Neural progenitor cell (in vitro differentiated cells): ENCODE data around the gene AP2A1. TPM values are rescaled to one million over a fixed set of nuclear protein-coding genes. Genes with fewer than 3 reads are reported as not detected.

Experiments used
- DNase-seq: peaks from one replicate; pipeline ENCODE4 v3.0.0-alpha.2; 2016; ENCODE audit warnings: low spot score
- H2AFZ ChIP-seq: fragments of 200-600 bp; sonication (generic); replicated peaks from 2 replicates; pipeline ENCODE4 v1.6.1; 2016; ENCODE audit warnings: antibody characterized with exemption
- H3F3A ChIP-seq: fragments of 200-600 bp; sonication (generic); 2 replicates; pipeline ENCODE4 v1.6.1; 2016; ENCODE audit warnings: antibody characterized with exemption, low read depth
- H3K27ac ChIP-seq: fragments of 200-600 bp; sonication (generic); 2 replicates; pipeline ENCODE4 v1.5.1; 2016; ENCODE audit warnings: mild to moderate bottlenecking
- H3K27me3 ChIP-seq: fragments of 200-600 bp; sonication (generic); 2 replicates; pipeline ENCODE4 v1.6.1; 2016; ENCODE audit warnings: mild to moderate bottlenecking, moderate library complexity
- H3K36me3 ChIP-seq: fragments of 200-600 bp; sonication (generic); 2 replicates; pipeline ENCODE4 v1.5.1; 2016
- H3K4me1 ChIP-seq: fragments of 200-600 bp; sonication (generic); 2 replicates; pipeline ENCODE4 v1.6.1; 2016; ENCODE audit warnings: mixed run types
- H3K4me2 ChIP-seq: fragments of 200-600 bp; sonication (generic); 2 replicates; pipeline ENCODE4 v1.6.1; 2016
- H3K4me3 ChIP-seq: fragments of 200-600 bp; sonication (generic); 2 replicates; pipeline ENCODE4 v1.5.1; 2016
- H3K79me2 ChIP-seq: fragments of 200-600 bp; sonication (generic); 2 replicates; pipeline ENCODE4 v1.6.1; 2016; ENCODE audit warnings: low read depth
- H3K9ac ChIP-seq: fragments of 200-600 bp; sonication (generic); 2 replicates; pipeline ENCODE4 v1.6.1; 2016
- H3K9me3 ChIP-seq: fragments of 200-600 bp; sonication (generic); 2 replicates; pipeline ENCODE4 v1.5.1; 2016; ENCODE audit warnings: low read depth
- H4K20me1 ChIP-seq: fragments of 200-600 bp; sonication (generic); 2 replicates; pipeline ENCODE4 v1.6.1; 2016; ENCODE audit warnings: low read depth
- H3K27ac Mint-ChIP-seq: 3 replicates; pipeline ENCODE4 v1.8.0; 2021; ENCODE audit warnings: mixed read lengths
- H3K27me3 Mint-ChIP-seq: 2 replicates; pipeline ENCODE4 v1.8.0; 2022; ENCODE audit warnings: low read depth, mild to moderate bottlenecking, inconsistent platforms, moderate library complexity, mixed read lengths; ENCODE audit not compliant: insufficient read depth
- H3K36me3 Mint-ChIP-seq: 3 replicates; pipeline ENCODE4 v1.8.0; 2021; ENCODE audit warnings: mixed read lengths
- H3K4me1 Mint-ChIP-seq: 3 replicates; pipeline ENCODE4 v1.8.0; 2021; ENCODE audit warnings: mixed read lengths
- H3K4me3 Mint-ChIP-seq: 3 replicates; pipeline ENCODE4 v1.8.0; 2021; ENCODE audit warnings: mild to moderate bottlenecking, moderate library complexity, mixed read lengths
- H3K9me3 Mint-ChIP-seq: 3 replicates; pipeline ENCODE4 v1.8.0; 2020; ENCODE audit warnings: mixed read lengths
- CTCF ChIP-seq: fragments of 200-600 bp; sonication (generic); IDR thresholded peaks from 2 replicates; pipeline ENCODE4 v1.5.1; 2017; ENCODE audit warnings: antibody characterized with exemption, mild to moderate bottlenecking
- EZH2 ChIP-seq: fragments of 200-600 bp; sonication (generic); IDR thresholded peaks from 2 replicates; pipeline ENCODE4 v1.6.1; 2017; ENCODE audit warnings: antibody characterized with exemption, mild to moderate bottlenecking, moderate library complexity
- EZH2phosphoT487 ChIP-seq: fragments of 200-600 bp; sonication (generic); IDR thresholded peaks from 2 replicates; pipeline ENCODE4 v1.6.1; 2017; ENCODE audit warnings: antibody characterized with exemption
- total RNA-seq: library from RNA; depleted of rRNA; stranded (reverse); fragments of >200 nt; gene quantifications from 2 replicates; pipeline ENCODE4 v1.2.3, GENCODE V29; 2015; ENCODE audit warnings: low replicate concordance

The AP2A1 gene
- total RNA-seq, 1 donor from 2014 or later: 61.6 TPM

- Histone ChIP-seq H4K20me1 (peaks cover 12% of the 10 kb centered on the region), H3K9ac (no peak overlapping the region), H3F3A (no peaks in the 10 kb centered on the region), H2AFZ (no peak overlapping the region), H3K4me1 (no peaks in the 10 kb centered on the region), H3K27ac (no peak overlapping the region), H3K4me2 (no peak overlapping the region), H3K36me3 (no peaks in the 10 kb centered on the region), H3K27me3 (no peaks in the 10 kb centered on the region), H3K9me3 (no peaks in the 10 kb centered on the region), H3K4me3 (no peak overlapping the region), H3K79me2 (no peaks in the 10 kb centered on the region)
- Mint-ChIP-seq H3K4me1 (no peaks in the 10 kb centered on the region), H3K27me3 (peaks cover 4% of the 10 kb centered on the region), H3K9me3 (no peaks in the 10 kb centered on the region), H3K36me3 (peaks cover 32% of the 10 kb centered on the region), H3K4me3 (no peak overlapping the region), H3K27ac (no peak overlapping the region)
- no peak for TF ChIP-seq CTCF
- no peak for TF ChIP-seq EZH2phosphoT487
- DNase-seq: no peak
Observed at GRCh38 chr19:49833599-49833998, 66.8 kb downstream of the AP2A1 start.

DNA sequence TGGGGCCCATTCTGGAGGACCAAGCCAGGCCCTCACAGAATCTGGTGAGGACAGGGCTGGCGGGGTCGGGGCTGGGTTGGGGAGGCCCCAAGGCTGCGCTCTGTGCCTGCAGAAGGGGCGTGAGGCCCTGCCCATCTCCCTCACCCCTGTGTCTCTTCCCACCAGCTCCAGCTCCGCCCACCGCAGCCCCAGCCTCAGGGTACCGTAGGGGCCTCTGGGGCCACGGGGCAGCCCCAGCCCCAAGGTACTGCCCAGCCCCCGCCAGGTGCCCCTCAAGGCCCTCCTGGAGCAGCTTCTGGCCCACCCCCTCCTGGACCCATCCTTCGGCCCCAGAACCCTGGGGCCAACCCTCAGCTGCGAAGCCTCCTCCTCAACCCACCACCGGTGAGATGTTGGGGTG is 68.8 kb downstream of the AP2A1 start:
- Histone ChIP-seq H3K4me3 (no peak overlapping the region), H3F3A (no peaks in the 10 kb centered on the region), H4K20me1 (peaks cover 8% of the 10 kb centered on the region), H2AFZ (no peak overlapping the region), H3K27me3 (no peaks in the 10 kb centered on the region), H3K4me2 (no peak overlapping the region), H3K9ac (no peak overlapping the region), H3K4me1 (no peaks in the 10 kb centered on the region), H3K79me2 (no peaks in the 10 kb centered on the region), H3K36me3 (no peaks in the 10 kb centered on the region), H3K27ac (no peak overlapping the region), H3K9me3 (no peaks in the 10 kb centered on the region)
- H3K27me3 Mint-ChIP-seq: peaks cover 2% of the 10 kb centered on the region
- no peaks in the 10 kb centered on the region for H3K9me3 Mint-ChIP-seq
- no peak for DNase-seq
- peaks cover 49% of the 10 kb centered on the region for H3K36me3 Mint-ChIP-seq
- H3K4me1 Mint-ChIP-seq: peaks cover 2% of the 10 kb centered on the region
- no peak overlapping the region for H3K27ac Mint-ChIP-seq
- H3K4me3 Mint-ChIP-seq: no peak overlapping the region
- TF ChIP-seq CTCF: no peak
- TF ChIP-seq EZH2phosphoT487: no peak

- TF ChIP-seq EZH2 (no peak), EZH2phosphoT487 (no peak), CTCF (no peak)
- no peak overlapping the region for H3K4me3 ChIP-seq
- Mint-ChIP-seq H3K4me3 (no peak overlapping the region), H3K4me1 (peaks cover 2% of the 10 kb centered on the region), H3K9me3 (no peaks in the 10 kb centered on the region), H3K27ac (no peak overlapping the region), H3K36me3 (peaks cover 51% of the 10 kb centered on the region), H3K27me3 (peaks cover 2% of the 10 kb centered on the region)
- H3K9me3 ChIP-seq: no peaks in the 10 kb centered on the region
- no peak for DNase-seq
- no peak overlapping the region for H3K4me2 ChIP-seq
- no peaks in the 10 kb centered on the region for H3K4me1 ChIP-seq
- no peak overlapping the region for H3K27ac ChIP-seq
- no peak overlapping the region for H3K9ac ChIP-seq
- no peaks in the 10 kb centered on the region for H3K27me3 ChIP-seq
- H4K20me1 ChIP-seq: peaks cover 8% of the 10 kb centered on the region
- no peaks in the 10 kb centered on the region for H3K79me2 ChIP-seq
- no peak overlapping the region for H2AFZ ChIP-seq
- H3K36me3 ChIP-seq: no peaks in the 10 kb centered on the region
- H3F3A ChIP-seq: no peaks in the 10 kb centered on the region
Observed at GRCh38 chr19:49836176-49837008, 69.6 kb downstream of the AP2A1 start.
